ENCODE results near the gene PLAC8.
"Not testable (repeated sequence)": the region's sequence is repeated elsewhere in the genome, so short reads cannot be mapped to it uniquely, and the experiment has no call there.

Gene PLAC8

GRCh38 chr4:83112678-83113428 lies 1.7 kb downstream of the PLAC8 start:
- TF ChIP-seq CTCF (IDR thresholded peaks at IDR 0.05; ENCODE audit: borderline replicate concordance, insufficient read depth, low read depth, low read length) = no peak
- H3K4me3 ChIP-seq (ENCODE audit: low read depth, low read length) = peak overlapping the region; percentile 49

- H3K4me3 ChIP-seq (ENCODE audit: low read depth, low read length) = peak overlapping the region; percentile 49
- no peak for TF ChIP-seq CTCF (IDR thresholded peaks at IDR 0.05; ENCODE audit: borderline replicate concordance, insufficient read depth, low read depth, low read length)
Observed at GRCh38 chr4:83112231-83112630, 2.3 kb downstream of the PLAC8 start.

- H3K4me3 ChIP-seq (ENCODE audit: low read depth, low read length) = not testable (repeated sequence)
Observed at GRCh38 chr4:83111751-83112141, 2.8 kb downstream of the PLAC8 start.

GRCh38 chr4:83110970-83111750 lies 3.4 kb downstream of the PLAC8 start:
- peak overlapping the region; percentile 72 for H3K4me3 ChIP-seq (ENCODE audit: low read depth, low read length)

GRCh38 chr4:83110223-83110945 lies 4.1 kb downstream of the PLAC8 start:
- TF ChIP-seq CTCF (IDR thresholded peaks at IDR 0.05; ENCODE audit: borderline replicate concordance, insufficient read depth, low read depth, low read length) = peak; percentile 89
- H3K4me3 ChIP-seq (ENCODE audit: low read depth, low read length) = peak overlapping the region; percentile 72

More at GRCh38 chr4:83110970-83111750, 3.4 kb downstream of the PLAC8 start:
- no peak for TF ChIP-seq CTCF (IDR thresholded peaks at IDR 0.05; ENCODE audit: borderline replicate concordance, insufficient read depth, low read depth, low read length)

GRCh38 chr4:83109480-83110222 lies 4.9 kb downstream of the PLAC8 start:
- H3K4me3 ChIP-seq (ENCODE audit: low read depth, low read length) = peak overlapping the region; percentile 72
- TF ChIP-seq CTCF (IDR thresholded peaks at IDR 0.05; ENCODE audit: borderline replicate concordance, insufficient read depth, low read depth, low read length) = no peak
